Epidermal melanocyte (primary cell): Measurements from ENCODE around the gene KMT2E.
"Not testable (repeated sequence)": the region's sequence is repeated elsewhere in the genome, so short reads cannot be mapped to it uniquely, and the experiment has no call there.

ENCODE experiments used
- DNase-seq: peaks from one replicate; pipeline ENCODE4 v3.0.0; 2011; ENCODE audit warnings: low spot score; ENCODE audit not compliant: insufficient read length

The KMT2E gene

DNA sequence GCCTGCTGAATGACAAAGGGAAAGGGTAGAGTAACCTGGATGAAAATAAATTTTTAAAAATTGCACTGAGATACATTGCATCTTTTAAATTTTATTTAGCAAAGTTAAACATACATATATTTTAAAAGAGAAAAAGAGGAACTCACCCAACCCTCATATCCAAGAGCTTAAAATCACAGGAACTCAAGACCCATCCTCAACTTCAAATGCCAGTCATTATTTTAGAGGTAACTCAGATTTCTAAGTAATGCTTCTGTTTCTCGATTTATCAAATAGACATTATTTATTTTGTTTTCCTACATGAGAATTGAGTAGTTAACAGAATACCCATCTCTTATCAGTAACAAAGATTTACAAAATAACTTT is 32.4 kb upstream of the KMT2E start:
- DNase-seq: no peak

DNA sequence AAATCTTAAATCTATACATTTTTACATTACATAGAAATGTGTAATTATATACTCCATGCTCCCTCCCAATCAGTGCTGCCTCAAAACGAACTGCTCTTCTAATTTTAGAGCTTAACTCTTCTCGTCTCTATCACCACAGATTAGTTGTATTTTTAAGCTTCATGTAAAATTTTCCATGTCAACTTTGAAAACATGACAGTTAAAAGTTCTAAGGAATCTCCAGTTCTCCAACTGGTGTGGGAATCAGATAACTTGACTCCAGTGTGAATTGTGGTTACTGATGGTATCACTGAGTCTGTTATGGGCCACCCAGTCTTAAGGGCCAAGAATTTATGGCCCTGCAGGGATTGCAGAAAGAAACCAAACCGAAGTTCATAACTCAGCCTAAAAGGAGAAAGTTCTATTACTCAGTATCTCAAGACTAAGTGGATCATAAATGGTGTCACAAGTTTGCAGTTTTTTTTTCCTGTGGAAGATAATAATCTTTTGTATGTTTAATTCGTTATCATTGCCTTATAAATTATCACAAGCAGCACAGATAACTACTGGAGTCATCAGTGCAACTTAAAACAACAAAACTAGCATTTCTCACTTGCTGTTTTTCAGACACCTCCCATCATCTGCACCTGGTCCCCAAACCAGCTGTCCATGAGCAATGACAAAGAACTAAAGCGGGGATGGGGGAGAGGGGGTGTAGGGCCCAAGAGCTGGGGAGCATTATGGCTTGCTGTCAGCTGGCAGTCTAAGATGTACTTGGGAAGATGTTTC is 31.5 kb upstream of the KMT2E start:
- DNase-seq: no peak

DNA sequence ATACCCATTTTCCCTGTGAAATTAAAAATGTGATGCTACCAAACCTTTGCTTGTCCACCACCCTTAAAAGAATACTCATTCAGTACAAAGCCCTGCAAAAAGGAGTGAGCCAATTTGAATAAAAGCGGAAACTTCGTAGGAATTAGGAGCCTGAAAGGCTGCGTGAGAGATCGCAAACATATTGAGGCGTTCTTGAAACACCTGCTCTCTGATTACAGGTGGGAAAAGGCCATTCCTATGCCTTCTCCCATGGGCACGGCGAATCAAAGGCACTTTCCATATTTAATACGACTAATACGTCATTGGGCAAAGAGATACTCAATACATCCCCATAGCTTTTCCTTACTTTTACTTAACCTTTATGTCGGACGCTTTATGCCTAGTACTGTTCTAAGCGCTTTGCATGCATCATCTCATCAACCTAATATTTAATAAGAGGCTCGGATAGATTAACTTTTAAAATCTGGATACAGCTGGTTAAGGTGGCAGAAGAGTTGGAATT is 30.9 kb upstream of the KMT2E start:
- no peak for DNase-seq

DNA sequence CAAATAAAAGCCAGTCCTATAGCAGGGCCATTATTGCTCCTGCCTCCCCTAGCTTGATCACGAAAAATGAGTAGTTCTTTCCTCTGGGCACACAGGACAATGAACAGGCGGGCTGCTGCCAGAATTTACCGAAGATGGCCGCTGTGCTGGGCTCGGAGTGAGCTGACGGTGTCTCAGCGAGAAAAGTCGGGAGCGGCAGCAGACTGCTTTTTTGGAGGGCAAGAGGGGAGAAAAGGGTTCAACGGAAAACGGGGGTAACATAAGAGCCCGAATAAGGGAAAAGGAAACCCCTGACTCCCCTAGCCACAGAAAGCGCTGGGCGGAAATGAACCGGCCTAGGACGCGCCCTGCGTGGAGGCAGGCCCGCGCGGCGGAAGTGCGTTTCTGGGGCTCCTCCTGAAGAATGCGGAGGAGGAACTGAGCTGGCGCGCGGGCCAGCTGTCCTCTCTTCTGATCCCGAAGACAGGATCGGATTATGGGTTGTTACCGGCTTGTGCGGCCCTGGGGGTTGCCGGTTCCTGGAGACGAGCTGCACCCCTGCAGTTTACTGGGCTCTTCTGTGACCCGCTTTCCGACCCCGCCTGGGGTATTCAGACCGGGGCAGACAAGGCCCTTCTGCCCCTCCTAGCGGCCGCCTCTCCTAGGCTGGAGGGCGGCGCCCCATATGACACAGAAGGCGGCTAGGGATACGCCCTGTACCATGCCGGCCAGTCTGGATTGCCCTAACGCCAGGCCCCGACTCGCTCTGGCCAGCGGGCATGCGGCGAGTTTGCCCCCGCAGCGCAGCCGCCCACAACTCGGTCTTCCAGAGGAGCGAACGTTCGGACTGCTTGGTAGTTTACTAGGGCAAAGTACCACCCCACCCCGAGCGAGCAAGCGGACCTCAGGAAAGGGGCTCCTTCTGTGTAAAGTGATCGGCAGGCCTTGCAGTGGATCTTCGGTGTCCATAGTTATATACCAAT is 30.1 kb upstream of the KMT2E start:
- peak; percentile 66 for DNase-seq

DNA sequence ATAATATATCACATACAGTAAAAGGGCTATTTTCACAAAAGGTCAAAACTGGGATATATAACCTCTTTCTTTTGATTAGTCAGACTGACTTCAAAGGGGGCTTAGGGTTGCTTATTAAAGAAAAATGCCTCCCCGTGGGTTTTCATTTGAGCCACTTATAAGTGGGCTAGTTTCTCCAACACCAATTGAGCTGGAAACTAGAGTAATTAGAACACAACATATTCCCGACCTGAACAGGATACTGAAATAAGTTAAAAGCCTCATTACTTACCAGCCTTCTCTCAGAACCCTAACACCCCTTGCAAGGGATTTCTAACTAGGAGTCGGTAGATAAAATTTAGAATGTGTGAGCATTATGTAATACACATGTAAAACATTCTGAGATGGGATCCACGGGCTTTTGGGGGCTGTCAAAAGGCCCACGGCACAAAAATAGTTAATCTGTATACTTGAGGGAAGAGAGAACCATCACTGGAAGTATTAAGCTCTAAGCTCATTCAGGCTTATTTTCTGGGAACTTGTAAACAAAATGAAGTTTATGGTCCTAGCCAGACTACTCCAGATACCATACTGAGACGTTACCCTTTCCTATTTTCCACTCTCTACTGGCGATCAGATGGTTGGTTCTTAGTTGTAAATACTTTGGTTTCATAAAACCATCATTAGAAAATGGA is 29.3 kb upstream of the KMT2E start:
- no peak for DNase-seq

DNA sequence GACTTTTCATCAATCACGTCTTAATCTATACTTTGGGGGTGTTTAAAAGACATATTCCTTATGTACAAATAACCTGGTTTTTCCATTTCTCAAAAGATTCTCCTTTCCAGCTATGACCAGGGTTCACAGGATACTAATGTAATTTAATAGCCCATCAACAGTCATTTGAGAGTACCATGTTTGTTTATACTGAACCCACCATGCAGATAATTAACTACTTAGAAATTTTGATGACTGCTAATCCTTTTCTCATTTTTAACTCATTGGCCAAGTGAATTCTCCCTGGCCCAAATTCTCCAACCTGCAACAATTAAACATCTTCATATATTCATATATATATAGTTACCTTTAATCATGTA is 28.8 kb upstream of the KMT2E start:
- DNase-seq: no peak

DNA sequence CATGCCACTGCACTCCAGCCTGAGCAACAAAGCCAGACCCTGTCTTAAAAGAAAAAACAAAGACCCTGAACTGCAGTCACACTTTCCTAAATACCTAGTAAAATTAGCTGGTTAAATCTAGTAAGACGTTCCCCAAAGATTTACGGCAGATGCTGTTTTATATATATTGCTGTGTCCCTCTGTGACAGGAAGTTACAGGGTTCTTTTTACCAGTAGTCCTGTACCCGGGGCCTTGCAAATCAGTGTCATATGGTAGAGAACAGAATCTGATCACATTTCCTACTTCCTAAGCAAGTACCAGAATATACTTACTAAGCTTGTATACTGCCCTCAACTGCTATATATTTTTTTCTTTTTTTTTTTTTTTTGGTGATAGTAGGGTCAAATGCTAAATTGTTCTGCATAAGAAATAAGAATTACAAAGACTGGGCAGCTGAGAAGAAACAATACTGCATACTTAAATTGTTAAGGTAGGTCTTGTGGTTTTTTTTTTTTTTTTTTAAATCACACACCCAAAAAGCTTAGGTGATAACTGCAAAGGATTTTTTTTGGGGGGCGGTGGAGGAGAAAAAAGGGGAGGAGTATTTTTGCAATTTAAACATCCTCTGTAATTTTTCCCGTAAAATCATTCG is 27.3 kb upstream of the KMT2E start:
- DNase-seq: no peak

DNA sequence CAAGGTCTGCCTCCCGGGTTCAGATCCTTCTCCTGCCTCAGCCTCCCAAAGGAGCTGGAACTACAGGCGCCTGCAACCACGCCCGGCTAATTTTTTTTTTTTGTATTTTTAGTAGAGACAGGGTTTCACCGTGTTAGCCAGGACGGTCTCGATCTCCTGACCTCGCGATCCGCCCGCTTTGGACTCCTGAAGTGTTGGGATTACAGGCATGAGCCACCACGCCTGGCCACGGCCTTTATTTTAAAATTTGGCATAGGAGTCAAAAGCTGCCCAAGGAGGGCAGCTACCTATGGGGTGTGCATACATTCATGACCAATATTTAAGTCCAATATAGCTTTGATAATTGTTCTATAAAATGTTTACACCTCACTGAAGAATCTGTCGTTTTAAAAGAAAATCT is 26.6 kb upstream of the KMT2E start:
- not testable (repeated sequence) for DNase-seq

DNA sequence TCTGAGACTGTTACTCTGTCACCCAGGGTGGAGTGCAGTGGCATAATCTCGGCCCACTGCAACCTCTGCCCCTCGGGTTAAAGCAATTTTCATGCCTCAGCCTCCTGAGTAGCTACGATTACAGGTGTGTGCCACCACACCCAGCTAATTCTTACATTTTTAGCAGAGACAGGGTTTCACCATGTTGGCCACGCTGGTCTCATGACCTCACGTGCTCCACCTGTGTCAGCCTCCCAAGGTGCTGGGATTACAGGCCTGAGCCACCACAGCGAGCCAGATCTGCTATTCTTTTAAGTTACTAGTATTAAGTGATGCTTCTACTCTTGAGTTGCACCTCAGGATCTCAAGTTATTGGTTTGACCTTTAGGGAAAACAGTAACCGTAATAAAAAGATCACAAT is 23.0 kb upstream of the KMT2E start:
- no peak for DNase-seq

DNA sequence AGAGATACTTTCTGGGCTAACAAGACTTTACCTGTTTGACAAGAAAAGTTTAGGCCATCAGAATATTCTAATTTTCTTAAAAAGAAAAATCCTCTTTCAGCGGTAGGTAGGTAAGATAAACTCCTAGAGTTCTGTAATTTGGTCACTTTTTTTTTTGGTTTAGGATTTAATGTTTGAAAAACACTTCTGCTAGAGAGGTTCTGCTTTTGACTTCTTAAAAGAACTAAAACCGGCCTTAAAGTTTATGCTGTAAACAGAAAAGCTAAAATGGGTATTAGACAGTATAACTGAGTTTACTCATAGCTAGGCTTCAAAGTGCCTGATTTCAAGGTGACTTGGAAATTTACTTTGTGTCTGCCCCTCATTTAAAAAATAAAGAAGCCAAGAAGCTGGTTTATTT is 21.7 kb upstream of the KMT2E start:
- no peak for DNase-seq

DNA sequence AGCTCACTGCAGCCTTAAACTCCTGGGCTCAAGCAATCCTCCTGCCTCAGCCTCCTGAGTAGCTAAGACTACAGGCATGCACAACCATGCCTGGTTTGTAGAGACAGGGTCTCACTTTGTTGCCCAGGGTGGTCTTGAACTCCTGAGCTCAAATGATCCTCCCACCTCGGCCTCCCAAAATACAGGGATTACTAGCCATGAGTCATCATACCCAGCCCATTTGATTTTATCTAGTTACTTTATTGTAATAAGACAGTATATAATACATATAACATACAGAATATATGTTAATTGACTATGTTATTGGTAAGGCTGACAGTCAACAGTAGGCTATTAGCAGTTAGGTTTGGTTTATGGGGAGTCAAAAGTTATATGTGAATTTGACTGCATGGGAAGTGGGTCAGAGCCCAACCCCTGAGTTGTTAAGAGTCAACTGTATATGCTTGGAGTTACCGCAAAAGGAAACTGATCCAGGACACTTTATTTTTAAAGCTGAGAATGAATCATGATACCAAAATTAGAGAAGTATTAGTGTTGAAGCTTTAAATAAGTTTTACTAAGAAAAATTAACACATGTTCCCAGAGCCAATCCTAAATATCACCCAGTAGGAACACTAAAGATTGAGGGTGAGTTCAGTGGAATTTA is 20.7 kb upstream of the KMT2E start:
- no peak for DNase-seq

DNA sequence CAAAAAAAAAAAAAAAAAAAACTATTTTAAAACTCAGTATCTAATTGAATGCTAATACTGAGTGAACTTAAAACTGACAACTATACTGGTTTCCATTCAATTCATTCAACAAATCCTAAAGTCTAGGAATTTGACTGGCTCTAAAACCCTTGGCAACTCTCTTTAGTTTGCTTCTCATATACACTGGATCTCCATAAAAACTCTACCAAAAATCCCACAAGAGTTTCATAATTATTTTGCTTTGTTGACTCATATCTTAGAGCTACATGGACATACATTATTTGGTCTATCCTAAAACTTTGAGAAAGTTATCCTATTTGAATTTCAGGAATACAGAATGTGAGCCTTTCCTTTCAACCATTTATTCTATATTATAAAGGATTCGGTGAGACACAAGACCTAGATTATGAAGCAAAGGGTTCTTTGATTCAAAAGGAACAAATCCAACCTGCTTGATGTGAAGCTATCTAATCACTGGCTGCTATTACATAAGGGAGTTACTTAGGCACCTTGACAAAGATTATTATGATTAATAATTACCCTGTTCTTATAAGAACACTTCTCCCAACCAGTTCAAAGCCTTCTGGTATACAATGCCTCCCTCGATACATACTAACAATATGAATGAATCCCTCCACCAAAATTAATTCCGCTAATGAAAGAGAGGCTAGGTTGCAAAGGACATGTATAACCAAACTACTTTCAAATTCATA is 15.8 kb upstream of the KMT2E start:
- no peak for DNase-seq

DNA sequence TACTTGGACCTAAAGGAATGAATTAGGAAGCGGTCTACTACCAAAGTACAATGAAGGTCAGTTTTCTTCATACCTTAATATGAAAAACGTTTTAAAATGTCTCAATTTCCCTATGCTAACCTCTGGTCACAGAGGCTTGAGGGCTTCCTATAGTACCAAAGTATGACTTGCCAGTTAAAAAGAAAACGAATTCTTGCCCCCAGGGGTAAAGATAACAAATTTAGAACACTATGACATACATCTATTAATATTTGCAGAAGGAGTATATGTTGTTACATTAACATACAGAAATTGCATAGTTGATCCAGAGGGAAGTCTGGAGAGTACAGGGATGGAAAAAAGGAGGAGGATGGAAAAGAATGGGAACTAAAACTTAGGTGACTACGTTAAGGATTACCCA is 13.8 kb upstream of the KMT2E start:
- DNase-seq: no peak

DNA sequence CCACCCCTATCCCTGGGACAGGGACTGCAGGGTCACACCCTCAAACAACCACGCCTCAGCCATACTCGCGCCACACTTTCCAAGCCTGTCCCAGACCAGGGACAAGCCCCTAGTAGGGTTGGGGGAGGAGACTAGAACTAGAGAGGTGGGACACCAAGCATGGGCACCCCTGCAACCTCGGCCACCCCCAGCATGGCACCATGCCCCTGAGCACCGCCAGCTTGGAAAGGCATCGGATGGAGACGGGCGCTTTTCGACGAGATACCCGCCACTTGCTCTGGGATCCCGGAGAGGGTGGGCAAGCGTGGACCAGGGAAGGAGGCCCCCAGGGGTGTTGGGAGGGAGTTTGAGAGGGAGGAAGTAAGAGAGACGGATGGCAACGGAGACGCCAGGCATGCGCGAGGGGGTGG is 13.1 kb upstream of the KMT2E start:
- no peak for DNase-seq

DNA sequence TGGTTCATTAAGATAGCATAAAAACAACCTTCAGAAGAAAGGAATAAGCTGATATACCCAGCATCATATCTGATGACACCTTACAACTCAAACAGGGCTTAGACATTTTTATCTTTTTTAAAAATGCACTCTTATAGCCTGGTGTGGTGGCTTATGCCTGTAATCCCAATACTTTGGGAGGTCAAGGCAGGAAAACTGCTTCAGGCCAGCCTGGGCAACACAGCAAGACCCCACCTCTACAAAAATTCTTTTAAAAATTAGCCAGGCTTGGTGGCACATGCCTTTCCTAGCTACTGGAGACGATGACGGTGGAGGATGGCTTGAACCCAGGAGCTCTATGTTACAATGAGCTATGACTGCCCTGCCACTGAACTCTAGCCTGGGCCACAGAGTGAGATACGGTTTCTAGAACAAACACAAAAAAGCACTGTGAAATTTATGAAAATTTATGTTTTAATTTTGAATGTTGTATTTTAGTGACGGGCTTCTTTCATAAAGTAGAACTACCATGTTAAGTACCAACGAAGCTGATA is 12.3 kb upstream of the KMT2E start:
- no peak for DNase-seq

DNA sequence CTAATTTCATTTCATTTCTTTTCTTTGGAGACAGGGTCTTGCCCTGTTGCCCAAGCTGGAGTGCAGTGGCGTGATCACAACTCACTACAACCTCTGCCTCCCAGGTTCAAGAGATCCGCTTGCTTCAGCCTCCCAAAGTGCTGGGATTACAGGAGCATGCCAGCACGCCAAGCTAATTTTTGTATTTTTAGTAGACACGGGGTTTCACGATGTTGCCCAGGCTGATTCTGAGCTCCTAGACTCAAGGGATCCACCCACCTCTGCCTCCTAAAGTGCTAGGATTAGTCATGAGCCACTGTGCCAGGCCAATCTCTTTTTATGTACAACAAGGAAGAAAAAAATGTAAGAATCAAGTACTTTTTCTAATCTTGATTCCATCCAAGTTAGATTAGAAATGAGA is 10.7 kb upstream of the KMT2E start:
- no peak for DNase-seq

DNA sequence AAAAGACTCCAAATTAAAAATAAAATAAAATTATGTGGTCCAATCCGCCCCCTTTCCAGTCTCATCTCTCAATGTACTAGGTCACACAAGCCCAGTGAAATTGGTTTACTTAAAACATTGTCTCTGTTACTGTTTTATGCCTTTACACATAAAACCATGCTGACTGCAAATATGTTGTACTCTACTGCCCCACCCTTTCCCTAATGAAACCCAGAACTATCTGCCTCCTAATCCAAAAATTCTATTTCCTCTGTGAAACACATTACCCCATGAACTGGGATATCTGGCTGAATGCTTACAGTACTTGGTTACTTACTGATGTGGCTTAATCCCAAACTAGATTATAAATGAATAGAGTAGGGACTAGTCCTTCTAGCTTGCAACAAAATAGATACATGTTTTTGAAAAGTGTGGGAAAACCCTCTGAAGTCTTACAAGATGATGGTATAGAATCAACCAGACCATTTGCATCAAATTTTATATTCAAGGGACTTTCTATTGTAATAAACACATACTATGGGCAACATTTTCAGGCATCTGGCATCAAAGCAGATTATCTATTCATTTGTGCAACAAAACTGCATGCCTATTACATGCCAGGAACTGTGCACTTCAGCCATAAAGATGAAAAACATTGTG is 10.0 kb upstream of the KMT2E start:
- DNase-seq: no peak

DNA sequence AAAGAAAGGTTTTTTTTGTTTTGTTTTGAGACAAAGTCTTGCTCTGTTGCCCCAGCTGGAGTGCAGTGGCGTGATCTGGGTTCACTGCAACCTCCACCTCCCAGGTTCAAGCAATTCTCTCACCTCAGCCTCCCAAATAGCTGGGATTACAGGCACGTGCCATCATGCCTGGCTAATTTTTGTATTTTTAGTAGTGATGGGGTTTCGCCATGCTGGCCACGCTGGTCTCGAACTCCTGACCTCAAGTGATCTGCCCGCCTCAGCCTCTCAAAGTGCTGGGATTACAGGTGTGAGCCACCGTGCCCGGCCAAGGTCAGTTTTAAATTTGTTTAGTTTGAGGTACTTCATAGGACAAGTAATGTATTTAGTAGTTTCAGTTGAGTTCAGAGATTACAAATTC is 9.0 kb upstream of the KMT2E start:
- not testable (repeated sequence) for DNase-seq

DNA sequence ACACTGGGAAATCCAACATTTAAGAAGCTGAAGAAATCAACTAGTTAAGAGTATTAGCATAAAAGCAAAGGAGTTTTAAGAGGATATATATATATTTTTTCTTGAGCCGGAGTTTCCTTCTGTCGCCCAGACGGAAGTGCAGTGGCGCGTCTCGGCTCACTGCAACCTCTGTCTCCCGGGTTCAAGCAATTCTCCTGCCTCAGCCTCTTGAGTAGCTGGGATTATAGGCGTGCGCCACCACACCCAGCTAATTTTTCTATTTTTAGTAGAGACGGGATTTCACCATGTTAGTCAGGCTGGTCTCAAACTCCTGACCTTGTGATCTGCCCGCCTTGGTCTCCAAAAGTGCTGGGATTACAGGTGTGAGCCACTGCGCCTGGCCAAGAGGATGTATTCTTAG is 8.5 kb upstream of the KMT2E start:
- not testable (repeated sequence) for DNase-seq
